IPS-20b (cell line): ENCODE measurements around the gene LDHAL6B.

Experiments
- H3K27ac ChIP-seq: one replicate; pipeline ENCODE4 v1.5.1; 2013; ENCODE audit warnings: low read length
- H3K27me3 ChIP-seq: 2 replicates; pipeline ENCODE4 v1.6.1; 2013; ENCODE audit warnings: mild to moderate bottlenecking, low read length, inconsistent platforms; ENCODE audit not compliant: insufficient read depth
- H3K36me3 ChIP-seq: 2 replicates; pipeline ENCODE4 v1.6.1; 2013; ENCODE audit warnings: low read depth, mild to moderate bottlenecking, inconsistent platforms, low read length, moderate library complexity; ENCODE audit not compliant: insufficient read depth
- H3K4me1 ChIP-seq: 2 replicates; pipeline ENCODE4 v1.6.1; 2013; ENCODE audit warnings: mild to moderate bottlenecking, control low read depth, inconsistent platforms, low read length, moderate library complexity; ENCODE audit not compliant: insufficient read depth
- H3K4me3 ChIP-seq: 2 replicates; pipeline ENCODE4 v1.5.1; 2013; ENCODE audit warnings: mild to moderate bottlenecking, low read length, inconsistent platforms
- H3K9ac ChIP-seq: 2 replicates; pipeline ENCODE4 v1.6.1; 2013; ENCODE audit warnings: low read depth, mild to moderate bottlenecking, inconsistent platforms, low read length, moderate library complexity
- H3K9me3 ChIP-seq: 2 replicates; pipeline ENCODE4 v1.6.1; 2013; ENCODE audit warnings: mild to moderate bottlenecking, low read depth, low read length, inconsistent platforms; ENCODE audit not compliant: insufficient read depth

Gene LDHAL6B

GRCh38 chr15:59243622-59244021, 37.0 kb downstream of the LDHAL6B start:
- Histone ChIP-seq H3K27ac (no peak overlapping the region), H3K4me1 (no peaks in the 10 kb centered on the region), H3K27me3 (no peaks in the 10 kb centered on the region), H3K36me3 (no peaks in the 10 kb centered on the region), H3K9me3 (no peaks in the 10 kb centered on the region), H3K4me3 (no peak overlapping the region), H3K9ac (no peak overlapping the region)

GRCh38 chr15:59244337-59244736, 37.7 kb downstream of the LDHAL6B start:
- no peaks in the 10 kb centered on the region for H3K36me3 ChIP-seq
- no peak overlapping the region for H3K4me3 ChIP-seq
- H3K4me1 ChIP-seq: no peaks in the 10 kb centered on the region
- no peaks in the 10 kb centered on the region for H3K9me3 ChIP-seq
- H3K27ac ChIP-seq: no peak overlapping the region
- no peak overlapping the region for H3K9ac ChIP-seq
- no peaks in the 10 kb centered on the region for H3K27me3 ChIP-seq

GRCh38 chr15:59245559-59245958, 38.9 kb downstream of the LDHAL6B start:
- H3K4me3 ChIP-seq: no peak overlapping the region
- no peaks in the 10 kb centered on the region for H3K27me3 ChIP-seq
- no peak overlapping the region for H3K9ac ChIP-seq
- no peaks in the 10 kb centered on the region for H3K36me3 ChIP-seq
- no peak overlapping the region for H3K27ac ChIP-seq
- H3K9me3 ChIP-seq: no peaks in the 10 kb centered on the region
- H3K4me1 ChIP-seq: no peaks in the 10 kb centered on the region

GRCh38 chr15:59247364-59247763, 40.7 kb downstream of the LDHAL6B start:
- no peak overlapping the region for H3K27ac ChIP-seq

GRCh38 chr15:59249816-59250215, 43.2 kb downstream of the LDHAL6B start:
- H3K36me3 ChIP-seq: no peaks in the 10 kb centered on the region
- no peaks in the 10 kb centered on the region for H3K4me1 ChIP-seq
- H3K4me3 ChIP-seq: no peak overlapping the region
- H3K27me3 ChIP-seq: no peaks in the 10 kb centered on the region
- H3K9ac ChIP-seq: no peak overlapping the region
- H3K9me3 ChIP-seq: no peaks in the 10 kb centered on the region
- H3K27ac ChIP-seq: no peak overlapping the region

More at GRCh38 chr15:59247364-59247763, 40.7 kb downstream of the LDHAL6B start:
- Histone ChIP-seq H3K9ac (no peak overlapping the region), H3K4me1 (no peaks in the 10 kb centered on the region), H3K4me3 (no peak overlapping the region), H3K27me3 (no peaks in the 10 kb centered on the region), H3K9me3 (no peaks in the 10 kb centered on the region), H3K36me3 (no peaks in the 10 kb centered on the region)

- Histone ChIP-seq H3K4me1 (no peaks in the 10 kb centered on the region), H3K9me3 (no peaks in the 10 kb centered on the region)
Measured at GRCh38 chr15:59250249-59250648, 43.6 kb downstream of the LDHAL6B start.

GRCh38 chr15:59251001-59251845, 44.6 kb downstream of the LDHAL6B start:
- Histone ChIP-seq H3K36me3 (no peaks in the 10 kb centered on the region), H3K9me3 (no peaks in the 10 kb centered on the region), H3K27ac (no peak overlapping the region), H3K4me3 (no peak overlapping the region), H3K27me3 (no peaks in the 10 kb centered on the region), H3K9ac (no peak overlapping the region), H3K4me1 (no peaks in the 10 kb centered on the region)

More at GRCh38 chr15:59250249-59250648, 43.6 kb downstream of the LDHAL6B start:
- no peaks in the 10 kb centered on the region for H3K27me3 ChIP-seq
- H3K27ac ChIP-seq: no peak overlapping the region
- no peak overlapping the region for H3K4me3 ChIP-seq
- H3K36me3 ChIP-seq: no peaks in the 10 kb centered on the region
- H3K9ac ChIP-seq: no peak overlapping the region

GRCh38 chr15:59252137-59252536, 45.5 kb downstream of the LDHAL6B start:
- Histone ChIP-seq H3K9ac (no peak overlapping the region), H3K4me3 (no peak overlapping the region), H3K4me1 (no peaks in the 10 kb centered on the region), H3K27ac (no peak overlapping the region), H3K36me3 (no peaks in the 10 kb centered on the region), H3K27me3 (no peaks in the 10 kb centered on the region), H3K9me3 (no peaks in the 10 kb centered on the region)

- H3K27me3 ChIP-seq: no peaks in the 10 kb centered on the region
- H3K4me3 ChIP-seq: no peak overlapping the region
- no peaks in the 10 kb centered on the region for H3K9me3 ChIP-seq
- no peaks in the 10 kb centered on the region for H3K4me1 ChIP-seq
- H3K27ac ChIP-seq: no peak overlapping the region
- H3K36me3 ChIP-seq: no peaks in the 10 kb centered on the region
- no peak overlapping the region for H3K9ac ChIP-seq
Measured at GRCh38 chr15:59255680-59256336, 49.2 kb downstream of the LDHAL6B start.

GRCh38 chr15:59256482-59256881, 49.8 kb downstream of the LDHAL6B start:
- Histone ChIP-seq H3K27me3 (no peaks in the 10 kb centered on the region), H3K4me3 (no peak overlapping the region), H3K27ac (no peak overlapping the region), H3K9ac (no peak overlapping the region), H3K9me3 (no peaks in the 10 kb centered on the region), H3K4me1 (no peaks in the 10 kb centered on the region), H3K36me3 (no peaks in the 10 kb centered on the region)

GRCh38 chr15:59257140-59257539, 50.5 kb downstream of the LDHAL6B start:
- Histone ChIP-seq H3K4me1 (no peaks in the 10 kb centered on the region), H3K27me3 (no peaks in the 10 kb centered on the region), H3K9ac (no peak overlapping the region), H3K36me3 (no peaks in the 10 kb centered on the region), H3K4me3 (no peak overlapping the region), H3K9me3 (no peaks in the 10 kb centered on the region), H3K27ac (no peak overlapping the region)
